A549 (cell line): ENCODE measurements around the gene CCDC27. TPM values are rescaled to one million over a fixed set of nuclear protein-coding genes. Genes with fewer than 3 reads are reported as not detected.

Experiments used
- ATAC-seq, 2 experiments: fragments of 200-7000 bp in 1 of 2; fragments of >200 bp in 1 of 2; cut with Nextera tagmentation in 1 of 2; cut with Tn5 transposase in 1 of 2; 3 replicates each; pipeline versions ENCODE4 v1.8.0 to v1.9.1; 2018 to 2020; ENCODE audit warnings: mild to moderate bottlenecking in 1 of 2, moderate library complexity in 1 of 2
- CTCF ChIA-PET: fragments of 300-600 bp; sonication (Branson Sonifier 250); formaldehyde crosslinking; extraction: SDS; loops from one replicate; lab custom pipeline; 2021; ENCODE audit warnings: antibody characterized with exemption, inconsistent platforms; lab: Yijun Ruan, JAX
- POLR2A ChIA-PET: fragments of 350-600 bp; formaldehyde crosslinking; extraction: SDS; loops from one replicate; lab custom pipeline; 2021; ENCODE audit warnings: antibody characterized with exemption, inconsistent platforms; lab: Yijun Ruan, JAX
- DNase-seq, 2 experiments: peaks; one replicate each; pipeline versions ENCODE4 v3.0.0 to v3.0.0-alpha.2; 2011 to 2016; ENCODE audit warnings: low read depth in 1 of 2, low spot score in 1 of 2
- FAIRE-seq: peaks from 2 replicates; lab custom pipeline; 2011; peaks lifted over from hg19 to GRCh38; lab: Jason Lieb, UNC
- H3K27ac ChIP-seq, 2 experiments: fragments of >200 bp; sonication (Bioruptor Twin); formaldehyde crosslinking; 3 replicates each; pipeline ENCODE4 v1.5.1; 2016 to 2017
- H3K4me1 ChIP-seq: fragments of >200 bp; sonication (Bioruptor Twin); formaldehyde crosslinking; 3 replicates; pipeline ENCODE4 v1.6.1; 2016
- H3K4me2 ChIP-seq: fragments of >200 bp; sonication (Bioruptor Twin); formaldehyde crosslinking; 3 replicates; pipeline ENCODE4 v1.6.1; 2016
- H3K4me3 ChIP-seq: fragments of >200 bp; sonication (Bioruptor Twin); formaldehyde crosslinking; 3 replicates; pipeline ENCODE4 v1.5.1; 2016
- H3K9me3 ChIP-seq: fragments of >200 bp; sonication (Bioruptor Twin); formaldehyde crosslinking; 3 replicates; pipeline ENCODE4 v1.6.1; 2016
- CBX2 ChIP-seq: fragments of 200-600 bp; sonication (generic); IDR thresholded peaks from 2 replicates; pipeline ENCODE4 v1.6.1; 2016; ENCODE audit warnings: low read depth, mild to moderate bottlenecking, borderline replicate concordance
- CEBPB ChIP-seq, 2 experiments: fragments of >200 bp in 1 of 2; sonication (Bioruptor Twin) in 1 of 2; formaldehyde crosslinking in 1 of 2; IDR thresholded peaks; 2 replicates each; pipeline ENCODE4 v1.6.1; 2012 to 2016
- EP300 ChIP-seq, 2 experiments: fragments of >200 bp; sonication (Bioruptor Twin); formaldehyde crosslinking; IDR thresholded peaks; 2 replicates in 1 of 2; 3 replicates in 1 of 2; pipeline ENCODE4 v1.6.1; 2016 to 2017
- GATA3 ChIP-seq: IDR thresholded peaks from 2 replicates; pipeline ENCODE4 v1.6.1; 2012; ENCODE audit warnings: borderline replicate concordance
- HEYL ChIP-seq: fragments of 250-450 bp; sonication (Bioruptor Pico); IDR thresholded peaks from 2 replicates; pipeline ENCODE4 v1.8.0; 2021; ENCODE audit warnings: mild to moderate bottlenecking, moderate library complexity
- HOXA7 ChIP-seq: fragments of 250-450 bp; sonication (Bioruptor Pico); IDR thresholded peaks from 2 replicates; pipeline ENCODE4 v1.5.0; 2020; ENCODE audit warnings: mild to moderate bottlenecking, moderate library complexity
- HOXB13 ChIP-seq: fragments of 250-450 bp; sonication (Bioruptor Pico); IDR thresholded peaks from 2 replicates; pipeline ENCODE4 v1.5.0; 2020; ENCODE audit warnings: low read depth, mild to moderate bottlenecking, moderate library complexity
- JUN ChIP-seq, 2 experiments: fragments of >200 bp; sonication (Bioruptor Twin); formaldehyde crosslinking; IDR thresholded peaks; 2 replicates in 1 of 2; 3 replicates in 1 of 2; pipeline ENCODE4 v1.6.1; 2016 to 2017
- MAZ ChIP-seq: fragments of 150-350 bp; IDR thresholded peaks from 2 replicates; pipeline ENCODE4 v1.6.1; 2014; ENCODE audit warnings: antibody characterized with exemption, low read depth, low read length, borderline replicate concordance
- PHF8 ChIP-seq: fragments of 200-600 bp; sonication (generic); IDR thresholded peaks from 2 replicates; pipeline ENCODE4 v1.6.1; 2016; ENCODE audit warnings: low read depth, mild to moderate bottlenecking, antibody characterized with exemption, moderate library complexity, borderline replicate concordance
- RARB ChIP-seq: fragments of 250-450 bp; sonication (Bioruptor Pico); IDR thresholded peaks from 2 replicates; pipeline ENCODE4 v1.8.0; 2021; ENCODE audit warnings: mild to moderate bottlenecking, moderate library complexity
- RFX5 ChIP-seq: fragments of 450-650 bp; IDR thresholded peaks from 2 replicates; pipeline ENCODE4 v1.7.1; 2014; ENCODE audit warnings: antibody characterized with exemption, mild to moderate bottlenecking, moderate library complexity
- RNF2 ChIP-seq: fragments of 200-600 bp; sonication (generic); IDR thresholded peaks from 2 replicates; pipeline ENCODE4 v1.6.1; 2016; ENCODE audit warnings: low read depth, mild to moderate bottlenecking, antibody characterized with exemption, moderate library complexity, borderline replicate concordance
- SMC3 ChIP-seq: fragments of >200 bp; sonication (Bioruptor Twin); formaldehyde crosslinking; IDR thresholded peaks from 3 replicates; pipeline ENCODE4 v1.6.1; 2018; ENCODE audit warnings: inconsistent platforms
- TFCP2L1 ChIP-seq: fragments of 250-450 bp; sonication (Bioruptor Pico); IDR thresholded peaks from 2 replicates; pipeline ENCODE4 v1.5.0; 2021; ENCODE audit warnings: mild to moderate bottlenecking
- TP53 ChIP-seq: fragments of 250-450 bp; sonication (Bioruptor Pico); IDR thresholded peaks from 2 replicates; pipeline ENCODE4 v1.5.0; 2021; ENCODE audit warnings: mild to moderate bottlenecking, moderate library complexity
- ZC3H11A ChIP-seq: fragments of 450-650 bp; IDR thresholded peaks from 2 replicates; pipeline ENCODE4 v1.6.1; 2014; ENCODE audit warnings: antibody characterized with exemption, mild to moderate bottlenecking
- ZNF302 ChIP-seq: fragments of 250-450 bp; sonication (Bioruptor Pico); IDR thresholded peaks from 2 replicates; pipeline ENCODE4 v1.9.0; 2021; ENCODE audit warnings: inconsistent platforms, mild to moderate bottlenecking, moderate library complexity
- ZSCAN20 ChIP-seq: fragments of 250-450 bp; sonication (Bioruptor Pico); IDR thresholded peaks from 2 replicates; pipeline ENCODE4 v1.8.0; 2022; ENCODE audit warnings: mild to moderate bottlenecking, moderate library complexity
- WGBS: methylation state at CpG from one replicate; pipeline ENCODE4 v1.1.6; 2017; ENCODE audit errors: missing lambda C conversion rate; 5-methylcytosine and 5-hydroxymethylcytosine counted together
- polyA plus RNA-seq, 4 experiments: library from polyadenylated mRNA; depleted of rRNA in 3 of 4; stranded (reverse); fragments of >200 nt; fragmentation: RNase III in 1 of 4; extraction: RNeasy Plus Mini Kit Qiagen cat#74134 plus additional on column Dnase treatment in 1 of 4; gene quantifications; 2 replicates in 3 of 4; 3 replicates in 1 of 4; pipeline ENCODE4 v1.2.3, GENCODE V29; 2011 to 2017
- TF ChIP-seq, protein P1 (sequence below): fragments of 250-450 bp; sonication (Bioruptor Pico); IDR thresholded peaks from 2 replicates; pipeline ENCODE4 v1.5.0; 2020; ENCODE audit warnings: low read depth, mild to moderate bottlenecking, moderate library complexity
- TF ChIP-seq, protein P2 (sequence below): IDR thresholded peaks from 2 replicates; pipeline ENCODE4 v1.6.1; 2012
- TF ChIP-seq, protein P3 (sequence below): fragments of 450-650 bp; IDR thresholded peaks from 2 replicates; pipeline ENCODE4 v1.6.1; 2014; ENCODE audit warnings: antibody characterized with exemption
- TF ChIP-seq, protein P4 (sequence below): fragments of >200 bp; sonication (Bioruptor Twin); formaldehyde crosslinking; IDR thresholded peaks from 3 replicates; pipeline ENCODE4 v1.6.1; 2016
- TF ChIP-seq, protein P5 (sequence below): IDR thresholded peaks from 2 replicates; pipeline ENCODE4 v1.6.1; 2012
- TF ChIP-seq, protein P6 (sequence below): fragments of >200 bp; sonication (Bioruptor Twin); formaldehyde crosslinking; IDR thresholded peaks from 3 replicates; pipeline ENCODE4 v1.5.1; 2016

The CCDC27 gene
- polyA plus RNA-seq, 2 of the 4 experiments (the other 2 are of a cell fraction) = not detected

DNA sequence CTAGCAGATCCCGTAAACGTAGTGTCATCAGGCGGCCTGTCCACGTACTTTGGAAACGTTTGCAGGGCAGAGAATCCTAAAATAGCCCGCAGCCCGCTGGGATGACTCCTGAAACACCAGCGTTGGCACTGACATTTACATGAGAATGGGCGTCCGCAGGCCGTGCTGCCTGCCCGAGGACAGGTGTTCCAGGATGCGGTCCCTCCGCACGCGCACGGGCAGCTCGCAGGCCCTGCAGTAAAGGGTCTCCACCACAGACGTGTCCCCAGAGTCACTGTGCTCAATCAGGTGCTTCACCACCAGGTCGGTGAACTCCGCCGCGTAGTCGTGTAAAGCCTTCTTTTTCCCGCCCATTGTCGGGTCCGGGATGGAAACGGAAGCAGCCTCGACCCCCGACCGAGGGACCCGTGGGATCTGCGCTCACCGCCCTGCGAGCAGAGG, 5.8 kb upstream of the CCDC27 start:
- Histone ChIP-seq H3K4me3 (peak overlapping the region; percentile 59), H3K27ac (peak overlapping the region; percentile 67 to 92; a peak in 5 of 6 replicates), H3K4me2 (peak overlapping the region; percentile 78), H3K4me1 (peaks cover 5% of the 10 kb centered on the region; the same call in 2 of the 3 replicates), H3K9me3 (no peaks in the 10 kb centered on the region)
- ChIA-PET CTCF (no interaction called here), POLR2A (no interaction called here)
- FAIRE-seq (no peak), DNase-seq (no peak), ATAC-seq (no peak)
- TF ChIP-seq HOXB13 (no peak), PHF8 (no peak), RARB (CRISPR knock-in tag) (no peak), RFX5 (no peak), HEYL (CRISPR knock-in tag) (no peak), ZC3H11A (no peak), MAZ (no peak), SMC3 (no peak), ZNF302 (CRISPR knock-in tag) (no peak), GATA3 (no peak)
- TF ChIP-seq, protein P1, sequence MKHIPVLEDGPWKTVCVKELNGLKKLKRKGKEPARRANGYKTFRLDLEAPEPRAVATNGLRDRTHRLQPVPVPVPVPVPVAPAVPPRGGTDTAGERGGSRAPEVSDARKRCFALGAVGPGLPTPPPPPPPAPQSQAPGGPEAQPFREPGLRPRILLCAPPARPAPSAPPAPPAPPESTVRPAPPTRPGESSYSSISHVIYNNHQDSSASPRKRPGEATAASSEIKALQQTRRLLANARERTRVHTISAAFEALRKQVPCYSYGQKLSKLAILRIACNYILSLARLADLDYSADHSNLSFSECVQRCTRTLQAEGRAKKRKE (CRISPR knock-in tag) = no peak
- TF ChIP-seq, protein P2, sequence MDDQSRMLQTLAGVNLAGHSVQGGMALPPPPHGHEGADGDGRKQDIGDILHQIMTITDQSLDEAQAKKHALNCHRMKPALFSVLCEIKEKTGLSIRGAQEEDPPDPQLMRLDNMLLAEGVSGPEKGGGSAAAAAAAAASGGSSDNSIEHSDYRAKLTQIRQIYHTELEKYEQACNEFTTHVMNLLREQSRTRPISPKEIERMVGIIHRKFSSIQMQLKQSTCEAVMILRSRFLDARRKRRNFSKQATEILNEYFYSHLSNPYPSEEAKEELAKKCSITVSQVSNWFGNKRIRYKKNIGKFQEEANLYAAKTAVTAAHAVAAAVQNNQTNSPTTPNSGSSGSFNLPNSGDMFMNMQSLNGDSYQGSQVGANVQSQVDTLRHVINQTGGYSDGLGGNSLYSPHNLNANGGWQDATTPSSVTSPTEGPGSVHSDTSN = no peak
- TF ChIP-seq, protein P3, sequence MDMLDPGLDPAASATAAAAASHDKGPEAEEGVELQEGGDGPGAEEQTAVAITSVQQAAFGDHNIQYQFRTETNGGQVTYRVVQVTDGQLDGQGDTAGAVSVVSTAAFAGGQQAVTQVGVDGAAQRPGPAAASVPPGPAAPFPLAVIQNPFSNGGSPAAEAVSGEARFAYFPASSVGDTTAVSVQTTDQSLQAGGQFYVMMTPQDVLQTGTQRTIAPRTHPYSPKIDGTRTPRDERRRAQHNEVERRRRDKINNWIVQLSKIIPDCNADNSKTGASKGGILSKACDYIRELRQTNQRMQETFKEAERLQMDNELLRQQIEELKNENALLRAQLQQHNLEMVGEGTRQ = no peak
- TF ChIP-seq, protein P4, sequence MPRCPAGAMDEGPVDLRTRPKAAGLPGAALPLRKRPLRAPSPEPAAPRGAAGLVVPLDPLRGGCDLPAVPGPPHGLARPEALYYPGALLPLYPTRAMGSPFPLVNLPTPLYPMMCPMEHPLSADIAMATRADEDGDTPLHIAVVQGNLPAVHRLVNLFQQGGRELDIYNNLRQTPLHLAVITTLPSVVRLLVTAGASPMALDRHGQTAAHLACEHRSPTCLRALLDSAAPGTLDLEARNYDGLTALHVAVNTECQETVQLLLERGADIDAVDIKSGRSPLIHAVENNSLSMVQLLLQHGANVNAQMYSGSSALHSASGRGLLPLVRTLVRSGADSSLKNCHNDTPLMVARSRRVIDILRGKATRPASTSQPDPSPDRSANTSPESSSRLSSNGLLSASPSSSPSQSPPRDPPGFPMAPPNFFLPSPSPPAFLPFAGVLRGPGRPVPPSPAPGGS = no peak
- 85% methylated on average over 25 of the region's 35 CpGs for WGBS

DNA sequence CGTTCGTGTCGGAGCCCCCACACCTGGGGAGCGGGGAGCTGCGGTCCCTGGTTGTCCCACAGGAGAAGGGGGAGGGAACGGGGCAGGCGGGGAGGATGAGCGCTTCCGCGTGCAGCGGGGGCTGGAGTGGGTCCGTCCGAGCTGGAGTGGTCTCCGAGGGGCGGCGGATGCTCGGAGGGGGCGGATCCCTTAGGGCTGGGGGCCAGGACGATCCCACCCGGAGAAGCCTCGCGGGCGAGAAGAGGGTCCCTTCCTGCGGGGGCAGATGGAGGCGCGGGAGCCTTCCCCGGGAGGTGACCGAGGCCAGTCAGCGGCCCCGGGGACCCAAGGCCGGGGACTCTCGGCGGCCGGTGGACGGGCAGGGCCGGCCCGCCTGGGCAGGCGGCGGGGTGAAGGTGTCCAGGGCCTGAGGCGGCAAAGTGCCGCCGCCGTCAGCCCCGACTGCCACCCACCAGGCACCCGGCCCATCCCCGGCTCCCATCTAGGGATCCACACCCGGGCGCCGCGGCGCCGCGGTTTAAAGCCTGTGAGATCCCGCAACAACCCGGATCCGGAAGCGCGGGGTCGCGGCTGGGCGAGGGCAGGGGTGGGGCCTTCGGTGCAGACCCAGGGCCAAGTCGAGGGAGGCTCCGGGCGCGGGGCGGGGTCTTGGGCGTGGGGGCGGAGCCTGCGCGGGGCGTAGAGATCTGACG, 5.3 kb upstream of the CCDC27 start:
- DNase-seq (peak; percentile 72 to 74), ATAC-seq (peak; percentile 93 to 98), FAIRE-seq (no peak)
- Histone ChIP-seq H3K4me2 (peak overlapping the region; percentile 78), H3K4me1 (peaks cover 5% of the 10 kb centered on the region; the same call in 2 of the 3 replicates), H3K27ac (peak overlapping the region; percentile 67 to 92), H3K9me3 (no peaks in the 10 kb centered on the region), H3K4me3 (peak overlapping the region; percentile 59)
- TF ChIP-seq CBX2 (no peak), RNF2 (no peak), ZNF302 (CRISPR knock-in tag) (no peak), CEBPB (IDR thresholded peaks at IDR 0.05) (no peak), PHF8 (0 out of 2 replicates have a peak, but pooled peaks have one; percentile 20), TP53 (CRISPR knock-in tag) (no peak), JUN (IDR thresholded peaks at IDR 0.05) (peak in 1 of 2 experiments; percentile 61; a peak in 1 of 5 replicates), HOXA7 (CRISPR knock-in tag) (no peak), RFX5 (no peak), GATA3 (no peak), ZSCAN20 (CRISPR knock-in tag) (no peak), EP300 (IDR thresholded peaks at IDR 0.05) (no peak), TFCP2L1 (CRISPR knock-in tag) (no peak)
- TF ChIP-seq, protein P5, sequence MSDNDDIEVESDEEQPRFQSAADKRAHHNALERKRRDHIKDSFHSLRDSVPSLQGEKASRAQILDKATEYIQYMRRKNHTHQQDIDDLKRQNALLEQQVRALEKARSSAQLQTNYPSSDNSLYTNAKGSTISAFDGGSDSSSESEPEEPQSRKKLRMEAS = no peak
- TF ChIP-seq, protein P6, sequence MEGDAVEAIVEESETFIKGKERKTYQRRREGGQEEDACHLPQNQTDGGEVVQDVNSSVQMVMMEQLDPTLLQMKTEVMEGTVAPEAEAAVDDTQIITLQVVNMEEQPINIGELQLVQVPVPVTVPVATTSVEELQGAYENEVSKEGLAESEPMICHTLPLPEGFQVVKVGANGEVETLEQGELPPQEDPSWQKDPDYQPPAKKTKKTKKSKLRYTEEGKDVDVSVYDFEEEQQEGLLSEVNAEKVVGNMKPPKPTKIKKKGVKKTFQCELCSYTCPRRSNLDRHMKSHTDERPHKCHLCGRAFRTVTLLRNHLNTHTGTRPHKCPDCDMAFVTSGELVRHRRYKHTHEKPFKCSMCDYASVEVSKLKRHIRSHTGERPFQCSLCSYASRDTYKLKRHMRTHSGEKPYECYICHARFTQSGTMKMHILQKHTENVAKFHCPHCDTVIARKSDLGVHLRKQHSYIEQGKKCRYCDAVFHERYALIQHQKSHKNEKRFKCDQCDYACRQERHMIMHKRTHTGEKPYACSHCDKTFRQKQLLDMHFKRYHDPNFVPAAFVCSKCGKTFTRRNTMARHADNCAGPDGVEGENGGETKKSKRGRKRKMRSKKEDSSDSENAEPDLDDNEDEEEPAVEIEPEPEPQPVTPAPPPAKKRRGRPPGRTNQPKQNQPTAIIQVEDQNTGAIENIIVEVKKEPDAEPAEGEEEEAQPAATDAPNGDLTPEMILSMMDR = no peak
- TF ChIP-seq, protein P4 = 0 out of 3 replicates have a peak, but pooled peaks have one; percentile 31
- POLR2A ChIA-PET = no interaction called here
- CTCF ChIA-PET = interaction anchor here (1.7 kb wide), 1 partner anchor 23 kb away, joined by 4 read pairs; no protein-coding TSS in a partner anchor
- WGBS = 32% methylated on average over 14 of the region's 73 CpGs
